Keratinocyte (primary cell): Measurements from ENCODE around the gene TNKS1BP1.

Source experiments
- EZH2 ChIP-seq: IDR thresholded peaks from one replicate; pipeline ENCODE4 v1.6.1; 2012; ENCODE audit warnings: inconsistent platforms, mild to moderate bottlenecking, low read length, moderate library complexity
- TF ChIP-seq, protein P1 (sequence below), 3 experiments: IDR thresholded peaks in 1 of 3; conservative IDR thresholded peaks in 1 of 3; optimal IDR thresholded peaks in 1 of 3; 2 replicates in 2 of 3; 3 replicates in 1 of 3; pipeline versions ENCODE3 to v1.5.1; 2011; ENCODE audit warnings: low read length in 3 of 3, mild to moderate bottlenecking in 3 of 3, moderate library complexity in 2 of 3, control low read depth in 1 of 3, inconsistent platforms in 1 of 3; ENCODE audit not compliant: insufficient read depth in 2 of 3; ENCODE audit errors: extremely low read depth in 1 of 3

DNA sequence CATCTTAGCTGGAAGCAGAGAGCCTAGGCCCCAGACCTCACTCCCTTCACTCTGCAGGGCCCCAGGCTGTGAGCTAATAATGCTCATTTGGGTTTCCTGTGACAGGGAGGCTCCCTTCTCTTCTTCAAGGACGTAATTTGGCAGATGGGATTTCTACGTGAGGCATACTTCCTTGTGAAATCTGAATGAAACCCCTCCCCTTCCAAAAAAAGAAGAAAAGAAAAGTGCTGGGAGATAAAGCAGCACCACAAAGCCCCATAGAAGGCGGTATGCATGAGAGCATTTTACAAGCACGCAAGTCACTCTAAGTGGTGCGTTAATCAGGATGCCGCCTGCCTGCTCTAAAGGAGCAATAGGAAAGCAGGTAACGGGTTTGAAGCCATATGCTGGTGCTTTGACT lies 19.1 kb upstream of the TNKS1BP1 start:
- TF ChIP-seq, protein P1, sequence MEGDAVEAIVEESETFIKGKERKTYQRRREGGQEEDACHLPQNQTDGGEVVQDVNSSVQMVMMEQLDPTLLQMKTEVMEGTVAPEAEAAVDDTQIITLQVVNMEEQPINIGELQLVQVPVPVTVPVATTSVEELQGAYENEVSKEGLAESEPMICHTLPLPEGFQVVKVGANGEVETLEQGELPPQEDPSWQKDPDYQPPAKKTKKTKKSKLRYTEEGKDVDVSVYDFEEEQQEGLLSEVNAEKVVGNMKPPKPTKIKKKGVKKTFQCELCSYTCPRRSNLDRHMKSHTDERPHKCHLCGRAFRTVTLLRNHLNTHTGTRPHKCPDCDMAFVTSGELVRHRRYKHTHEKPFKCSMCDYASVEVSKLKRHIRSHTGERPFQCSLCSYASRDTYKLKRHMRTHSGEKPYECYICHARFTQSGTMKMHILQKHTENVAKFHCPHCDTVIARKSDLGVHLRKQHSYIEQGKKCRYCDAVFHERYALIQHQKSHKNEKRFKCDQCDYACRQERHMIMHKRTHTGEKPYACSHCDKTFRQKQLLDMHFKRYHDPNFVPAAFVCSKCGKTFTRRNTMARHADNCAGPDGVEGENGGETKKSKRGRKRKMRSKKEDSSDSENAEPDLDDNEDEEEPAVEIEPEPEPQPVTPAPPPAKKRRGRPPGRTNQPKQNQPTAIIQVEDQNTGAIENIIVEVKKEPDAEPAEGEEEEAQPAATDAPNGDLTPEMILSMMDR (optimal IDR thresholded peaks at IDR 0.05 in 1 of 3, IDR thresholded peaks at IDR 0.05 in 1 of 3, conservative IDR thresholded peaks at IDR 0.05 in 1 of 3; ENCODE audit: extremely low read depth in 1 of 3, insufficient read depth in 2 of 3, low read length in 3 of 3), result no peak
- no peak for TF ChIP-seq EZH2
